ENCODE results near the gene MBD5.
"Not testable (repeated sequence)": the region's sequence is repeated elsewhere in the genome, so short reads cannot be mapped to it uniquely, and the experiment has no call there.

Gene MBD5

GRCh38 chr2:148540022-148540421 is 519.1 kb downstream of the MBD5 start:
- CTCF ChIA-PET: no interaction called here
- DNase-seq (ENCODE audit: low spot score): no peak
- POLR2A ChIA-PET (ENCODE audit: low non-redundant PET): no interaction called here
- no peak overlapping the region for H3K27ac ChIP-seq
- TF ChIP-seq CTCF (conservative IDR thresholded peaks at IDR 0.05; ENCODE audit: low read depth): no peak

- no peak for DNase-seq (ENCODE audit: low spot score)
- POLR2A ChIA-PET (ENCODE audit: low non-redundant PET): no interaction called here
- CTCF ChIA-PET: interaction anchor here (1.0 kb wide), 1 partner anchor 41 kb away, joined by 3 read pairs; no protein-coding TSS in a partner anchor
- TF ChIP-seq CTCF (conservative IDR thresholded peaks at IDR 0.05; ENCODE audit: low read depth): no peak
- no peak overlapping the region for H3K27ac ChIP-seq
Observed at GRCh38 chr2:148541792-148542191, 520.9 kb downstream of the MBD5 start.

GRCh38 chr2:148542614-148543013 is 521.7 kb downstream of the MBD5 start:
- ChIA-PET CTCF (interaction anchor here (1.0 kb wide), 1 partner anchor 40 kb away, joined by 3 read pairs; no protein-coding TSS in a partner anchor), POLR2A (ENCODE audit: low non-redundant PET) (no interaction called here)
- TF ChIP-seq CTCF (conservative IDR thresholded peaks at IDR 0.05; ENCODE audit: low read depth): no peak
- DNase-seq (ENCODE audit: low spot score): no peak
- H3K27ac ChIP-seq: no peak overlapping the region

GRCh38 chr2:148543088-148543540 is 522.2 kb downstream of the MBD5 start:
- CTCF ChIA-PET; H3K27ac ChIP-seq; DNase-seq (ENCODE audit: low spot score); POLR2A ChIA-PET (ENCODE audit: low non-redundant PET): not testable (repeated sequence)

DNA sequence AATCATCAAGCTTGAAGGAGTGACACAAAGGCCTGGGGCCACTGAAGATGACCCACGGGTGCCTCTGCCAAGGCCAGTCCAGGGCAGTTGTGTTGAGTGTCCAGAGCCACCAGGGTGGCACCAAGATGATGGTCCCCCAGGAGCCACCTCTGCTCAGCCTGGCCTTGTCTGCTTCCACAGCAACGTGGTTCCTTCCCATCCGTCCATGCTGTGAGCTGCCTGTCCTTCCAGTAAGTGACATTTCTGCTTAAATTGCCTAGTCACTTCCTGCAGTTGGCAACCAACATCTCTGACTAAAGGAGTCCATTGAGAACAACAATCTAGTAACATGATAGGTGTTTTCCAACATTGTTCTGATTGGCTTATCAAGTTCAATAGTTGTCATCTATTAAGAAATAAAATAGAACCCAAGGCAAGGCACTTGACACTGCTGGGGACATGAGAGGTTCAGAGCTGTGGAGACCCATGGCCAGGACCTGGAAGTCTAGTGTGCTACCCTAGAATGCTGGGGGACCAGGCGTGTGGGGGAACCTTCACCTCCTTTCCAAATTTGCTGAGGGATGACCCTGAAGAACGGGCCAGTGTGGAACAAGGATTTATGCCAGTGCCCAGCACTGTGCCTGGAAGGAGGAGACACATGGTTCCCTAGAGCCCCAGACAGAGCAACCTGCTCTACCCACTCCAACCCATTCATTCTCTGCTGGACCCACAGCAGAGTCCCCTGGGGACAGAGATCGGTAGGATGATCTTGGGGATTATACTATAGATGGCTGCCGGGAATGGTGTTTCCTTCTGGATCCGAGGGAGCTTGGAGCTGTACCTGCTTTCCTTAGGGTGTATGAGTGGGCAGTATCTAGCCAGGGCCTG is 524.7 kb downstream of the MBD5 start:
- ChIA-PET CTCF (interaction anchor here (0.6 kb wide), 1 partner anchor 19 kb away, joined by 4 read pairs; no protein-coding TSS in a partner anchor), POLR2A (ENCODE audit: low non-redundant PET) (no interaction called here)
- no peak overlapping the region for H3K27ac ChIP-seq
- DNase-seq (ENCODE audit: low spot score): no peak
- TF ChIP-seq CTCF (conservative IDR thresholded peaks at IDR 0.05; ENCODE audit: low read depth): no peak

- no peak for DNase-seq (ENCODE audit: low spot score)
- ChIA-PET CTCF (interaction anchor here (0.7 kb wide), 1 partner anchor 54 kb away, joined by 3 read pairs; no protein-coding TSS in a partner anchor), POLR2A (ENCODE audit: low non-redundant PET) (no interaction called here)
- no peak for TF ChIP-seq CTCF (conservative IDR thresholded peaks at IDR 0.05; ENCODE audit: low read depth)
- H3K27ac ChIP-seq: no peak overlapping the region
Observed at GRCh38 chr2:148546270-148546669, 525.4 kb downstream of the MBD5 start.

DNA sequence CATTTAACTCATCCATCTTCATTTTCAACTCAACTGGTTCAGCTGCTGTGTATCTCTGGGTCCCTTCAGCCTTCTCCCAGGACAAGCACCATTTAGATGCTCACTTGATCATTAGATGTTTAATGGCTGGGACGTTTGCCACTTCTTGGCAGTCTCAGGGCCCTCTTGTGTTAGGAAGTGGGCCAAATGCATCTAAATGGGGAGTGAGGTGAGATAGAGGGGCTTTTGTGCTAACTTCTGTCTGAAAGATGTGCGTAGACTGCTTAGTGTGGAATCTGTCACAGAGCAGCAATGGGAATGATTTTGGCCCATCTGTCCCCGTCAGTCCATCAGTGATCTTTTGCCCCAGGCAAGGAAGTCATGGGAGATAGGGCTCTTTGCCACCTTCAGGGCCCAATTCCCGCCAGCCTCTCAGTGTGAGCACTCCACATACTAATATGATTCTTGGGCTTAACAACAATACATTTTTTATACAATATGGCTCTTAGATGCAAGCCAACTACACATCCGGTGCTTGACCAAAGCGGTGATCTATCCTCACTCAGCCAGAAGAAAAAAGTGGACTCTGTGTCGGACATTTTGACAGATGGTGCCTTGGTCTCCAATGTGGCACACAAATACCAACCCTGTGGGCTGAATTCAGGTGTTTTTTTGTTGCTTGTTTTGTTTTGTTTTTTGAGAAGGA is 528.0 kb downstream of the MBD5 start:
- CTCF ChIA-PET: no interaction called here
- no peak for DNase-seq (ENCODE audit: low spot score)
- no peak for TF ChIP-seq CTCF (conservative IDR thresholded peaks at IDR 0.05; ENCODE audit: low read depth)
- no peak overlapping the region for H3K27ac ChIP-seq
- POLR2A ChIA-PET (ENCODE audit: low non-redundant PET): no interaction called here
